GM21515 (cell line): ENCODE results near the gene MYL3.
"Not testable (repeated sequence)": the region's sequence is repeated elsewhere in the genome, so short reads cannot be mapped to it uniquely, and the experiment has no call there.

Source experiments
- ATAC-seq: cut with Tn5 transposase; IDR thresholded peaks from one replicate; pipeline ENCODE4 v1.9.1; 2021; ENCODE audit not compliant: unreplicated experiment

MYL3 gene

GRCh38 chr3:46863261-46863782, at the start of gene MYL3:
Gene MYL3, minus strand, starts transcription at chr3:46863444. Its CDS starts 54 bp downstream, at chr3:46863390.
- no peak for ATAC-seq

GRCh38 chr3:46912986-46913385, 49.7 kb upstream of the MYL3 start:
- ATAC-seq = no peak

GRCh38 chr3:46910914-46911313, 47.7 kb upstream of the MYL3 start:
- ATAC-seq = not testable (repeated sequence)

GRCh38 chr3:46910166-46910760, 47.0 kb upstream of the MYL3 start:
- no peak for ATAC-seq

- no peak for ATAC-seq
Measured at GRCh38 chr3:46909535-46910161, 46.4 kb upstream of the MYL3 start.

GRCh38 chr3:46908986-46909534, 45.8 kb upstream of the MYL3 start:
- no peak for ATAC-seq

GRCh38 chr3:46908294-46908985, 45.2 kb upstream of the MYL3 start:
- no peak for ATAC-seq

- ATAC-seq = no peak
Measured at GRCh38 chr3:46907960-46908293, 44.7 kb upstream of the MYL3 start.

- ATAC-seq = no peak
Measured at GRCh38 chr3:46907271-46907670, 44.0 kb upstream of the MYL3 start.

- ATAC-seq = no peak
Measured at GRCh38 chr3:46906471-46907058, 43.3 kb upstream of the MYL3 start.

- no peak for ATAC-seq
Measured at GRCh38 chr3:46905661-46906451, 42.6 kb upstream of the MYL3 start.

- no peak for ATAC-seq
Measured at GRCh38 chr3:46905213-46905560, 41.9 kb upstream of the MYL3 start.

GRCh38 chr3:46904303-46905212, 41.3 kb upstream of the MYL3 start:
- no peak for ATAC-seq

- ATAC-seq = no peak
Measured at GRCh38 chr3:46903341-46904302, 40.4 kb upstream of the MYL3 start.

GRCh38 chr3:46902188-46902631, 39.0 kb upstream of the MYL3 start:
- ATAC-seq = no peak

- ATAC-seq = no peak
Measured at GRCh38 chr3:46901591-46902187, 38.4 kb upstream of the MYL3 start.

- ATAC-seq = no peak
Measured at GRCh38 chr3:46901061-46901460, 37.8 kb upstream of the MYL3 start.

- no peak for ATAC-seq
Measured at GRCh38 chr3:46900356-46900755, 37.1 kb upstream of the MYL3 start.
